DMS114 treated with DMSO at 0.1 percent for 48 hours (cell line): Measurements from ENCODE around the gene MINDY3.

Source experiments
- DNase-seq: peaks from one replicate; lab custom pipeline; 2025; ENCODE audit not compliant: unreplicated experiment; lab: John Stamatoyannopoulos, UW

The MINDY3 gene

DNA sequence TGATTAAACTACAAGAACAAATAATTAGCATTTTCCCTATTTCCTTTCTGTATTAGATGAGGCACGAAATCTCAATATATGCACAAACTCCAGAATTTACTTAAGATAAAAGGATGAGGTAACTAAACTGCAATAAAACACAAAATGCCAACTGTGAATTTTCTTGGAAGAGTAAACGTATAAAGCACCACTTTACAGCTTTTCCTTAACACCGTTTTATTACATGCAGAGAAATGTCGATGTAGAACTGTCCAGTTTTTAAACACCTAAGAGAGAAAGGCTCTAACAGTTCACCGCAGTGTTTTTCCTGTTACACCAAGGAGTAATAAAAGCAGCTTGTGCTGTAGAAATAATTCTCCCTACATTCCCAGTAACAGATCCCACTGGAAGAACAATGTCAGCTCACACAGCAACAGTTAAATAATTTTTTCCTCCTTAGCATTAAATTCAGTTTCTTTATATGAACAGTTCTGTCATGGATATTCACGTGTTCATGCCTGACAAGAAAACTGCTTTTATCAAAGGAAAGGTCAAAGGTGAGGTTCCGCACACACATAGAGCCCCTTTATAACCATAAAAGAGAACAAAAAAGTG lies 52.0 kb downstream of the MINDY3 start:
- DNase-seq = no peak

DNA sequence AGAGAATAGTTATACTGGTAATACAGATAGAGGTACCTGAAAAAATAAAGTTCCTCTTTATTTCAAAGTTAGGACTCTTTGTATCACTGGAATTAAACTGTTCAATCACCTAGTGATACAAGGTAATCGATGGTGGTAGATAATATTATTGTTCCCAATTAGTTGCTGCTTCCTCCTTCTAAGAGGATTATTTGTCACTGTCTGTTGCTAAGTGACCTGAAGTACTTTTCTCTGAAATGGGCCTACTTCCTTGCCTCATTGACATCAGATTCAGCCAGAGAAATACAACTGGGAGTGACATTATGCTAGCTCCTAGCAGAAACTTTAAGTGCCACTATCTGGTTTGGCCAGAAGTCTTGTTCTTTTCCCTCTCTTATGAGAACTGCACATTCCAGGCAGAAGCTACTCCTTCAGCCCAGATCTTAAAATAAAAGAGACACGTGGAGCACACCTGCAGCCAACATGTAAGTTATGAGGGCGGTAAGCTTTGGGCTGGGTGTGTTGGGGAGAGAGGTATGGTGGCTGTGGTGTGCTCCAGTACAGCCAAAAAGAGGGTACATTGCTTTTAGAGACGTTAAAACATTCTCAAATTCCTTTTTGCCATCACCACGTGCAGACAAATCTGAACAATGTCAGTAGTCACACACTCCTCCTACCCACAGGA lies 54.8 kb downstream of the MINDY3 start:
- DNase-seq = no peak

DNA sequence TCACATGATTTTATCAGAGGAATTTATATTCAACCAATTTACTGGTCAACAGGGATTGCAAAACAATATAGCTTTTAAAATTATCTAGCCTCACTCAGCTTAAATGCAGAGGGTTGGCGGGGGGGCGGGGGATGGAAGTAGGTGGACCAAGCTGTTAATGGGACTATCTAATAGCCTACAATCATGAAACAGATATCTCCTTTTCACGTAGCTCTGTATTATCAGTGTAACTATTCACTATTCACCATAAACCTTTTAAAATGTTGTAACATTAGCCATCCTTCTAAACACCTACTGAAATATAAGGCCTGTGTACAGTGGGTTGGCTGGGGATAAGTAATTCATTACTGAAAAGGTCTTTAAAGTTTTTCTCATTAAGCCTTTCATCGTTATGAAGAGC lies 56.2 kb downstream of the MINDY3 start:
- no peak for DNase-seq

- no peak for DNase-seq
Measured at GRCh38 chr10:15802375-15802949, 57.8 kb downstream of the MINDY3 start.

- DNase-seq = no peak
Measured at GRCh38 chr10:15801641-15802040, 58.7 kb downstream of the MINDY3 start.

DNA sequence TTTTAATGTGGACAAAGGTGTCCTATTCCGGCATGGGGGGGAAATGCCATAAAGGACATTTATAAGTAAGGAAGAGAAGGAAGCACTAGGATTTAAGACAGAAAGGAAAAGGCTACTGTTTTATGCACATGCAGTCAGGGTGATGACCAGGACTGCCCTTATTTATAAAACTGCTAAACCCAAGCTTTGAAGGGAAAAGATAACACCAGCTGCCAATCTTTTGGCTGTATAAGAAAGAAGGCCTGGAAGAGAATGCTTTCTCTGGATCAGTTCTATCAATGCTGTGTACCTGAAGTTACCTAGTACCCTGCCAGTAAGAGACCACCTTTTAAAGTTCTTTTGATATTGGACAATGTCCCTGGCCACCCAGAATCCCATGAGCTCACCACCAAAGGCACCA lies 59.2 kb downstream of the MINDY3 start:
- no peak for DNase-seq

- DNase-seq = no peak
Measured at GRCh38 chr10:15797346-15797745, 63.0 kb downstream of the MINDY3 start.

GRCh38 chr10:15796762-15797161 lies 63.5 kb downstream of the MINDY3 start:
- no peak for DNase-seq

GRCh38 chr10:15796098-15796759 lies 64.1 kb downstream of the MINDY3 start:
- DNase-seq = no peak

DNA sequence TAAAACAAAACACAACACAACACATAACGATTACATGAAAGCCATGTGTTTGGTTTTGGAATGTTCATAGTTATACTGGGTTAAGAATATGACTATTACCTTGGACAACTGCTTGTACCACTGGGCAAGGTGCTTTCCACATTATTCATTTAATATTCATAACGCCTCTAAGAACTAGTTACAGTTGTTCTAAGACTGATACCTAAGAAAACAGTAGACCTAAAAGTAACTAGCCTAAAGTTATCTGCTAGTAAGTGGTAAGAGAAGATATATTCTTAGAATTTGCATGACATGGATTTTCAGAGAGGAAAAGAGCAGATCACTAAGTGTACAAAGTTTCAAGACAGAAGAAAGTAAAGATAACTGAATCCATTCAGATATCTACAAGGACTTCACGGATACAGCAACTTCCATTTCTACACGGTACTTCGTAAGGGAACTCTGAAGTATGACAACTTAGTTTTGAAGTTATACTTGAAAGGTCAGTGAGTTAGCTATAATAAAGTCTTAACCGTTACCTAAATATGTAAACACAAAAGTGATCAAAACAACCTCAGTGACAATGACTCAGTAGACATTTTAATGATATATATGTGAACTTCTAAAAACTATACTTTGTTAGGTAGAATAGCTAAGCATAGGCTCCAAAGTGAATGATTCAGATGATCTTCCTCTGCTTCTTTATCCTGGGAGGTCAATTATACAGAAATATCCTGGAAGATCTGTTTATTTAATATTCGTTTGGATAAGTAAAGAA lies 65.1 kb downstream of the MINDY3 start:
- DNase-seq = no peak

DNA sequence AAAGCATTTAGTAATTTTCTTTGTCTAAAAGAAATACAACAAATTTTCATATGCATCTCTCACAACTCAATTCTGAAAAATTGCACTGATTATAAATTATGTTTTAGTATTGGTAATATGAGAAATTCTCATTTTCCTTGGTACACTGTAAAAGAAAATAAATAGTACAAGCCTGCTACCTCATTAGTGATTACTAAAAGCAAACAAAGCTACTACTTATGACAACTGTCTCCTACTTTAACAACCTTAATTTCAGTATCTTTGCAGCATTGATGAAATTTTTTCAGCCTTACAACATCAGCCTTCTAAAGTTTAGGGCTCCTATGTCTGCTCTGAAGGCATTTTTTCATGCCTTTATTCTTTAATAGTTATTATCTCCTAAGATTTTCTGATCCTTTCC lies 65.7 kb downstream of the MINDY3 start:
- DNase-seq = no peak

DNA sequence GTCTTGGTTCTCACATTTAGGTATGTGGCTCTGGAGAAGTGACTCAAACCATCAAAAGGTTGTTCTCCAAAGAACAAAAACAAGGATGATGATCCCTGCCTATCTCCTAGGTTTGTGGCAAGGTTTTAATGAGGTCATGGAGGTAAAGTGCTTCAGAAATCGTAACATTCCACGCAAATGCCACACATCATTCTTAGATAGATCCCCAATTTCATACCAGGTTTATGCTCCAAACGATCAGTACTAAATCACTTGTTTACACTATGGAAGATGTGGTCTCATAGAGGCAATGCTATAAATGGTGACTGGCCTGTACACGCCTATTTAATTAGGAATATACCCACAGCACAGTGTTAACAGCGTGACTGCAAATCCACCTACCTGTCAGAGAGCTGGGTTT lies 66.6 kb downstream of the MINDY3 start:
- DNase-seq = no peak

DNA sequence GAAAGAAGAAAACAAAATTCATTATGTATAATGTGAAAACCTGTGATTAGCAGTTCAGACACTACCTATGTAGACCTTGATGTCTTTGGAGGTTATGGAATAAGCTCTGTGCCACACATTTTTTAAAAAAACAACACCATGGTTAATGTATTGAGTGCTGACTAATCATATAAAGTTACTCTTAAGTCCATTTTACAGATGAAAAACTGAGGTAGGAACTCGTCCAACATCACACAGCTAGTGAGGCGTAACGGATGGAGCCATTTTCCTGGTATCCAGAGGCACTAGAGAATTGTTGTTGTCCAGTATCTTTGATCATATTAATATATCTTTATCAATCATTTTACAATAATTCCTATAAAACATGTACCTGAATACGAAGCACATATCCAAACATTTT lies 67.5 kb downstream of the MINDY3 start:
- DNase-seq = no peak

DNA sequence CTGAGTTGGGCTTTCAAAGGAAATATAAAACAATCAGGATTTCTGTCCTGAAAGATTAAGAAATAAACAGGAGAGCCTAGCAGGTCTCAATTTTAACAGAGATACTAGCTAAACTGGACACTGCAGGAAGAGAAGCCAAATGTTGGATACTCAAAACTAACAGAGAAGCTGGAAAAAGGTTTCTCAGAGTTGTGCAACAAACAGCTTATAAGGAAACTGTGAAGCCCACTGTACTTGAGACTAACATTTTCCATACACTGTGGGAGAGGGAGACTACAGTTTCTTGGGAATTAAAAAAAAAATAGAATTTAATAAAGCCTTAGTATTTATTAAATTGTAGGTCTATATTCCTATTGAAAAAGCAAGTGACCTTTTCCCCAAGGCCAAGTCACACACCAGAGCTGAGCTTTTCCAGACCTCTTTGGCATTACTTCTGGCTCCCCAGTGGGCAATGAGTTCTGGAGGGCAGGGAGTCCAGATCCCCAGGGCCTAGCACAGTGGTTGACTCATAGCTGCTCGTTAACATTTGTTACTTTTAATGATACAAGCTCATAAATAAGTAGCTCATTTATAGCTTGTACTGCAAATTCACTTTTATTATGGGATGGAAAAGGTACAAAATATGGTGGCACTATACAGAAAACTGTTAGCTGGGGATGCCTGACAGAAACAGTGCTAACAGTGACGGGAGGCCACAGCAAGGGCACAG lies 68.3 kb downstream of the MINDY3 start:
- no peak for DNase-seq

GRCh38 chr10:15789793-15790525 lies 70.3 kb downstream of the MINDY3 start:
- no peak for DNase-seq

- DNase-seq = no peak
Measured at GRCh38 chr10:15787426-15787825, 72.9 kb downstream of the MINDY3 start.

- DNase-seq = no peak
Measured at GRCh38 chr10:15784662-15785300, 75.5 kb downstream of the MINDY3 start.

DNA sequence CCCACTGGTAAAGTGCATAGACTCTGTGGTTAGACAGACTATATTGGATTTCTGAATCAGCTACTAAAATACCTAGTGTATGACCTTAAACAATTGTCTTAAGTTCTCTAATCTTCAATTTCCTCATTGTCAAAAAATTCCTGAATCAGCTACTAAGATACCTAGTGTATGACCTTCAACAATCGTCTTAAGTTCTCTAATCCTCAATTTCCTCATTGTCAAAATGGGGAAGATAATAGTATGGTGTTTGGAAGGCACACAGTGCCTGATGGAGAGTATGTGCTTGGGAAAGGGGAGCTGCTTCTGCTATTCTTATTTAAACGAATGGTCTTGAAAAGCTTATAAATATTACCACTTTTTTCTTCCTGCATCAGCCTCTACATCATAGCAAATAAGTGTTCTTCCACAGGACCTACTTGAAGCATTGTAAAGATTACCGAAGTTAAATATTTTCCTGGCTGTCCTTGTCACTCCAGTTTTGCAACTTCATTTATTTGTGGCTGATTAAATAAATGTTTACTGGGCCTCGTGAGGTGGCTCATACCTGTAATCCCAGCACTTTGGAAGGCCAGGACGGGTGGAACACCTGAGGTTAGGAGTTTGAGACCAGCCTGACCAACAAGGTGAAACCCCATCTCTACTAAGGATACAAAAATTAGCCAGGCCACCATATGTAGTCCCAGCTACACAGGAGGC lies 76.2 kb downstream of the MINDY3 start:
- DNase-seq = no peak

GRCh38 chr10:15782851-15783250 lies 77.5 kb downstream of the MINDY3 start:
- no peak for DNase-seq
